Measurements from ENCODE around the gene DHFR2. TPM values are rescaled to one million over a fixed set of nuclear protein-coding genes. Genes with fewer than 3 reads are reported as not detected.

DHFR2 gene
- total RNA-seq, 4 donors from 2014 or later, result 2.0 to 7.7 (median 5.3) TPM

DNA sequence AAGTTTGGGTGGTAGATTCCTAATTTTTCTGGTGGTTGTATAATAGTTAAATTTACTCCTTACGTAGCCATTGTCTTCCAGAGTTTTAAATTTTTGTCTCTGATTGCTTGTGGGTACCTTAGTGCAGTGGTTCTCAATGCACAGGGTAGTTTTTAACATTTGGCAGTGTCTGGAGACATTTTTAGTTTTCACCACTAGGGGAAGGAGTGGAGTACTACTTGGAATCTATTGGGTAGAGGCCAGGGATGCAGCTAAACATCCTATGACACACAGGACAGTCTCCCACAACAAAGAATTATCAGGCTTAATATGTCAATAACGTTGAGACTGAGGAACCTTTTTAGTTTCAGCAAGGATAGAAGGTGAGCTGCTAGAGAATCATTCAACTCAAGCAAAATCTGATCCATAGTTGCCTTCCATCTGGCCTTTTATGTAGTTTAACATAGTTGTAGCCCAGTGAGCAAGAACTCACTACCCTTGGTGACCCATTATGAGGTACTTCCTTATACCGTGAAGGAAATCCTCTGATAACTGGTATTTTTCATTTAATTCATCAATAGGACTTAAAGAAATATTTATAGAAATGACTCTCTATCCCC, 25.7 kb downstream of the DHFR2 start:
- intact Hi-C loops (cut with DNase I; ENCODE audit: low total_unique reads), result no loop called here
- TF ChIP-seq CTCF (IDR thresholded peaks at IDR 0.05) (no peak), POLR2A (IDR thresholded peaks at IDR 0.05) (no peak)
- H3K4me3 ChIP-seq (ENCODE audit: low read depth, poor library complexity, severe bottlenecking), result no peak overlapping the region
- no peak for DNase-seq (ENCODE audit: low spot score in 2 of 2)
- 82 to 86% methylated on average over 3 of the region's 3 CpGs for WGBS, 2 donors

DNA sequence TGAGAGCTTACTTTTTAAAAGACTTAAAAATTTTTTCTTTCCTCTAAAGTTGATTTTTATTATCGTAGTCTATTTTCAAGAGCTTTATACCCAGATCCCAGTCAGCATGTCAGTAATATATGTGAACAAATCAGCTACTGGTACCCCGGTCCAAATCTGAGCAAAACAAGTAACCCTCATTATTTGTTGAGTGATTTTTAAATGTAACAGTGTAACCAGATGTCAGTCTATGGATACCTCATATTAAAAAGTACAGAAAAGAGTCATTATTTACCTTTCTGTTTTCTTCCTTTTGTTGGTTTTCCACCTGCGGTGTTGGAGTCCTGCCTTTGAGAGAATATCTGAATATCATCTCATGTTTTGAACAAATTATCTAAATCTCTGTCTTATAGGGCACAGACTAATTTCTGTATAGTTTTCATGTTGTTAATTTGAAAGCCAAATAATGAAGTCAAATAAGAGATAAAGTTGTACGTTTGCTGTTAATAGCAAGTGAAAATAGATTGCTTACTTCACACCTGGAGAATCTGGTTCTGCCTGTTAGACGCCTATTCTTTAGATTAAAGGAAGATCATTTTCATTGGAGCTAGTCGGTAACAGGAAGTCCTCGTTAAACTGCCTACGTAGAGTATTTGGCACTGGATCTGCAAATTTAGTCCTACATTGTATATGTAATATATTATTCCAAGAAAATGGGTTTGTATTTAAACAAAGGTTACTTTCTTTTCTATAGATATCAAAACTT, 34.5 kb downstream of the DHFR2 start, which contains the start of gene STX19:
Gene STX19, minus strand, starts transcription at position 505 of the 745 bp plus-strand sequence. CDS start 13,328 bp downstream, outside the sequence.
- 44 to 49% methylated on average over 8 of the region's 8 CpGs for WGBS, 2 donors
- TF ChIP-seq POLR2A (IDR thresholded peaks at IDR 0.05), result no peak
- no peak for TF ChIP-seq CTCF (IDR thresholded peaks at IDR 0.05)
- intact Hi-C loops (cut with DNase I; ENCODE audit: low total_unique reads), result no loop called here
- no peak within 1 kb of the TSS for H3K4me3 ChIP-seq (ENCODE audit: low read depth, poor library complexity, severe bottlenecking)
- DNase-seq (ENCODE audit: low spot score in 2 of 2), result peak in 1 of 2 donors; percentile 30

GRCh38 chr3:94026623-94027022, 36.1 kb downstream of the DHFR2 start:
- TF ChIP-seq CTCF (IDR thresholded peaks at IDR 0.05) (no peak), POLR2A (IDR thresholded peaks at IDR 0.05) (no peak)
- intact Hi-C loops (cut with DNase I; ENCODE audit: low total_unique reads), result no loop called here
- no peak overlapping the region for H3K4me3 ChIP-seq (ENCODE audit: low read depth, poor library complexity, severe bottlenecking)
- 47 to 58% methylated on average over 2 of the region's 2 CpGs for WGBS, 2 donors
- DNase-seq (ENCODE audit: low spot score in 2 of 2), result no peak

GRCh38 chr3:94024385-94024784, 38.3 kb downstream of the DHFR2 start:
- WGBS, 2 donors, result 69 to 74% methylated on average over 3 of the region's 3 CpGs
- TF ChIP-seq POLR2A (IDR thresholded peaks at IDR 0.05) (no peak), CTCF (IDR thresholded peaks at IDR 0.05) (no peak)
- intact Hi-C loops (cut with DNase I; ENCODE audit: low total_unique reads), result no loop called here
- DNase-seq (ENCODE audit: low spot score in 2 of 2), result no peak
- H3K4me3 ChIP-seq (ENCODE audit: low read depth, poor library complexity, severe bottlenecking), result no peak overlapping the region

- TF ChIP-seq POLR2A (IDR thresholded peaks at IDR 0.05) (no peak), CTCF (IDR thresholded peaks at IDR 0.05) (no peak)
- intact Hi-C loops (cut with DNase I; ENCODE audit: low total_unique reads), result no loop called here
- no peak for DNase-seq (ENCODE audit: low spot score in 2 of 2)
Measured at GRCh38 chr3:94020293-94020692, 42.4 kb downstream of the DHFR2 start.

More at GRCh38 chr3:94020293-94020692, 42.4 kb downstream of the DHFR2 start:
- no peak overlapping the region for H3K4me3 ChIP-seq (ENCODE audit: low read depth, poor library complexity, severe bottlenecking)
- WGBS, 2 donors, result 84 to 86% methylated on average over 3 of the region's 3 CpGs
